ENCODE data around the gene SLC36A1.

DNA sequence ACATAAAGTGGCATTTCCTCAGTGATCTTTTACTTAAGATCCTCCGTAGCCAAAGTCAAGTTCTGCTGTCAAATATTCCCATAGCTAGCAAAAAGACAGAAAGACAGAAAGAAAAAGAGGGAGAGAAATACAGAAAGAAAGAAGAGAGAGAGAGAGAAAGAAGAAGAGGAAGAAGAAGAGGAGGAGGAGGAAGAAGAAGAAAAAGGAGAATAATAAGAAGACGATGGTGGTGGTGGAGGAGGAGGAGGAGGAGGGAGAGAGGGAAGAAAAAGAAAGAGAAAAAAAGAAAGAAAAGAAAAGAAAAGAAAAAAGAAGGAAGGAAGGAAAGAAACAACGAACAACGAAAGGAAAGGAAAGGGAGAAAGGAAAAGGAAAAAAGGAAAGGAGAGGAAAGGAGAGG is 89.6 kb downstream of the SLC36A1 start:
- no peak for TF ChIP-seq EZH2 (IDR thresholded peaks at IDR 0.05; ENCODE audit: insufficient read depth, poor library complexity, severe bottlenecking)
- no peak for TF ChIP-seq EZH2phosphoT487 (IDR thresholded peaks at IDR 0.05; ENCODE audit: insufficient read depth, low read depth)

Data from GM23248 (cell line).